Activated CD4-positive, CD25-positive, alpha-beta regulatory T cell treated with anti-CD3 and anti-CD28 coated beads, Interleukin-2, amount 50 U/mL, for 72 hours (primary cell): ENCODE results near the gene PEX5.

ENCODE experiments used
- DNase-seq: peaks from one replicate; pipeline ENCODE4 v3.0.0; 2021

Gene PEX5

GRCh38 chr12:7189398-7190267, at the start of gene PEX5:
TSS of gene PEX5 (plus strand) at chr12:7189686. CDS start at chr12:7190378, 692 bp downstream.
- DNase-seq, result peak; percentile 74

- no peak for DNase-seq
Observed at GRCh38 chr12:7141351-7142005, 48.0 kb upstream of the PEX5 start.

- peak; percentile 43 for DNase-seq
Observed at GRCh38 chr12:7142056-7142644, 47.3 kb upstream of the PEX5 start.

- DNase-seq, result no peak
Observed at GRCh38 chr12:7142809-7143465, 46.5 kb upstream of the PEX5 start.

- no peak for DNase-seq
Observed at GRCh38 chr12:7143564-7143963, 45.9 kb upstream of the PEX5 start.

GRCh38 chr12:7144414-7145120, 44.9 kb upstream of the PEX5 start:
- no peak for DNase-seq

- DNase-seq, result no peak
Observed at GRCh38 chr12:7145671-7146070, 43.8 kb upstream of the PEX5 start.

- no peak for DNase-seq
Observed at GRCh38 chr12:7146228-7146627, 43.3 kb upstream of the PEX5 start.

- DNase-seq, result no peak
Observed at GRCh38 chr12:7146906-7147305, 42.6 kb upstream of the PEX5 start.

- no peak for DNase-seq
Observed at GRCh38 chr12:7150356-7150755, 39.1 kb upstream of the PEX5 start.

GRCh38 chr12:7150841-7151240, 38.6 kb upstream of the PEX5 start:
- DNase-seq, result no peak

- DNase-seq, result no peak
Observed at GRCh38 chr12:7151532-7151931, 38.0 kb upstream of the PEX5 start.

GRCh38 chr12:7152818-7153217, 36.7 kb upstream of the PEX5 start:
- DNase-seq, result no peak

- no peak for DNase-seq
Observed at GRCh38 chr12:7154042-7154441, 35.4 kb upstream of the PEX5 start.

- DNase-seq, result no peak
Observed at GRCh38 chr12:7154901-7155470, 34.5 kb upstream of the PEX5 start.

GRCh38 chr12:7155471-7156034, 33.9 kb upstream of the PEX5 start:
- no peak for DNase-seq

- DNase-seq, result no peak
Observed at GRCh38 chr12:7156259-7157197, 33.0 kb upstream of the PEX5 start.

- no peak for DNase-seq
Observed at GRCh38 chr12:7157391-7157790, 32.1 kb upstream of the PEX5 start.

- DNase-seq, result no peak
Observed at GRCh38 chr12:7158781-7159609, 30.5 kb upstream of the PEX5 start.

GRCh38 chr12:7160183-7160582, 29.3 kb upstream of the PEX5 start:
- DNase-seq, result no peak
